LNCaP clone FGC (cell line): Measurements from ENCODE around the gene CNOT6L.
"Not testable (repeated sequence)": the region's sequence is repeated elsewhere in the genome, so short reads cannot be mapped to it uniquely, and the experiment has no call there.

Source experiments
- DNase-seq: peaks from one replicate; pipeline ENCODE4 v3.0.0-alpha.2; 2011; ENCODE audit warnings: low read depth
- H3K4me3 ChIP-seq: 2 replicates; pipeline ENCODE4 v1.5.1; 2011; ENCODE audit warnings: mild to moderate bottlenecking, low read depth, low read length, control low read depth
- CTCF ChIP-seq: IDR thresholded peaks from 2 replicates; pipeline ENCODE4 v1.5.1; 2012; ENCODE audit warnings: mild to moderate bottlenecking; ENCODE audit not compliant: control insufficient read depth, insufficient read depth; ENCODE audit errors: extremely low read depth

CNOT6L gene

GRCh38 chr4:77787969-77788368 is 31.2 kb downstream of the CNOT6L start:
- DNase-seq: no peak
- TF ChIP-seq CTCF: no peak
- no peak overlapping the region for H3K4me3 ChIP-seq

- TF ChIP-seq CTCF: no peak
- no peak for DNase-seq
- H3K4me3 ChIP-seq: no peak overlapping the region
Observed at GRCh38 chr4:77785669-77786068, 33.5 kb downstream of the CNOT6L start.

GRCh38 chr4:77783895-77784294 is 35.3 kb downstream of the CNOT6L start:
- H3K4me3 ChIP-seq: no peak overlapping the region
- no peak for DNase-seq
- no peak for TF ChIP-seq CTCF

GRCh38 chr4:77782102-77782835 is 36.9 kb downstream of the CNOT6L start:
- no peak for DNase-seq
- H3K4me3 ChIP-seq: no peak overlapping the region
- TF ChIP-seq CTCF: no peak

GRCh38 chr4:77780762-77781161 is 38.4 kb downstream of the CNOT6L start:
- H3K4me3 ChIP-seq, DNase-seq: not testable (repeated sequence)

- no peak for TF ChIP-seq CTCF
- H3K4me3 ChIP-seq: no peak overlapping the region
- peak; percentile 19 for DNase-seq
Observed at GRCh38 chr4:77777135-77777807, 41.9 kb downstream of the CNOT6L start.

- DNase-seq: no peak
- no peak for TF ChIP-seq CTCF
Observed at GRCh38 chr4:77776182-77777134, 42.7 kb downstream of the CNOT6L start.

More at GRCh38 chr4:77776182-77777134, 42.7 kb downstream of the CNOT6L start:
- H3K4me3 ChIP-seq: no peak overlapping the region
